Ectodermal cell (in vitro differentiated cells): ENCODE measurements around the gene SLC2A6.

Experiments used
- H3K27ac ChIP-seq: 2 replicates; pipeline ENCODE4 v1.7.0; 2013; ENCODE audit warnings: mild to moderate bottlenecking, low read depth, low read length; ENCODE audit not compliant: insufficient read depth, poor library complexity, severe bottlenecking
- H3K27me3 ChIP-seq: 2 replicates; pipeline ENCODE4 v1.7.0; 2013; ENCODE audit warnings: mild to moderate bottlenecking, low read length; ENCODE audit not compliant: insufficient read depth, control insufficient read depth, poor library complexity, severe bottlenecking
- H3K36me3 ChIP-seq: one replicate; pipeline ENCODE4 v1.7.0; 2013; ENCODE audit warnings: low read length; ENCODE audit not compliant: control insufficient read depth, insufficient read depth
- H3K4me1 ChIP-seq: one replicate; pipeline ENCODE4 v1.7.0; 2013; ENCODE audit warnings: low read length; ENCODE audit not compliant: control insufficient read depth, insufficient read depth
- H3K4me3 ChIP-seq: 2 replicates; pipeline ENCODE4 v1.7.0; 2013; ENCODE audit warnings: low read depth, low read length, control low read depth; ENCODE audit not compliant: insufficient read depth
- H3K9me3 ChIP-seq: 2 replicates; pipeline ENCODE4 v1.7.0; 2013; ENCODE audit warnings: mild to moderate bottlenecking, low read length, moderate library complexity; ENCODE audit not compliant: control insufficient read depth
- WGBS, 2 experiments: methylation state at CpG; one replicate each; pipeline ENCODE4 v1.1.7; 2013; ENCODE audit warnings: missing lambda C conversion rate in 2 of 2; 5-methylcytosine and 5-hydroxymethylcytosine counted together

The SLC2A6 gene

DNA sequence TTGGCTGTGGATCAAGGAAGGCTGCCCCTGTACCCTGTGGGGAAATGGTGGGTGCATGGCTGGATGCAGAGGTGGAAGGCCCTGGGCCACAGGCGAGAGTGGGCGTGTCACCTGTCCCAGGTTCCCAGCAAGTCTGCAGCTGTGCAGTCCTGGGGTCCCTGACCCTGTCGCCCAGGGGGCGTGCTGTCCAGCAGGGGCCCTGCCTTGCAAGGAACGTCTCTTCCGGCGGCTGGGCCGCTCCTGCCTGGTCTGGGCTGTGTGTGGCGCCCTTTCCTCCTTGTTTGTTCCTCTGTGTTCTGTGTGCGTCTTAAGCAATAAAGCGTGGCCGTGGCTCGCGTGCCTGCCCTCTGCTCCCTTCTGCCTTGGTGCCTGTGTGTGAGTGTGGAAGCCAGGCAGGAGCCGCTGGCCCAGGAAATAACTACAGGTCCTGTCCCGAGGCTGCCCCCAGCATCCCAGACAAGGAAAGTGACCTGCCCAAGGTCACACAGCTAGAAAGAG is 8.4 kb downstream of the SLC2A6 start:
- WGBS, 2 experiments = 85 to 88% methylated on average over 16 of the region's 16 CpGs
- no peaks in the 10 kb centered on the region for H3K36me3 ChIP-seq
- H3K27ac ChIP-seq = no peak overlapping the region

GRCh38 chr9:133468777-133469421 is 10.0 kb downstream of the SLC2A6 start:
- Histone ChIP-seq H3K9me3 (no peaks in the 10 kb centered on the region), H3K27ac (no peak overlapping the region), H3K27me3 (no peaks in the 10 kb centered on the region), H3K4me3 (no peak overlapping the region), H3K36me3 (no peaks in the 10 kb centered on the region), H3K4me1 (no peaks in the 10 kb centered on the region)
- WGBS, 2 experiments = 92 to 96% methylated on average over 6 of the region's 6 CpGs

More for the DNA sequence above, 8.4 kb downstream of the SLC2A6 start:
- H3K27me3 ChIP-seq = no peaks in the 10 kb centered on the region
- H3K9me3 ChIP-seq = no peaks in the 10 kb centered on the region
- H3K4me3 ChIP-seq = no peak overlapping the region
- no peaks in the 10 kb centered on the region for H3K4me1 ChIP-seq

- H3K4me3 ChIP-seq = no peak overlapping the region
- H3K27ac ChIP-seq = no peak overlapping the region
- no peaks in the 10 kb centered on the region for H3K36me3 ChIP-seq
- H3K9me3 ChIP-seq = no peaks in the 10 kb centered on the region
- H3K27me3 ChIP-seq = no peaks in the 10 kb centered on the region
- 93 to 94% methylated on average over 11 of the region's 11 CpGs for WGBS, 2 experiments
- no peaks in the 10 kb centered on the region for H3K4me1 ChIP-seq
Observed at GRCh38 chr9:133468374-133468773, 10.5 kb downstream of the SLC2A6 start.

DNA sequence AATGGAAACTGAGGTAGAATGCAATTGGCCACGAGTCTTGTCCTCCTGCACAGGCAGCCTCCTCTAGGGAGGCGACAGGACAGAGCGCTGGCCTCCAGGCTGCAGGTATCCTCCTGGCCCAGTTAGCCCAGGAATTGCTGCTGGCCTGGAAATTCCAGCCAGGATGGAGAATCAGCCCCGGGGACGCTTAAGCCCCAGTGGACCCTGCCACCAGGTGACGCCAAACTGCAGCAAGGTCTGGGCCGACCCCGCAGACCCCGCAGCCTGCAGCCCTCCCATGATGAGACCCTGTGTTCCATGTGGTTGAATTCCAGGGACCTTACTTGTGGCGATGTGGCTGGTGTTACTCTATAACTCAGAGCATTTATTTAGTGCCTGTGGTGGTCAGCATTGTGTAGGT is 11.8 kb downstream of the SLC2A6 start:
- Histone ChIP-seq H3K4me3 (no peak overlapping the region), H3K27ac (no peak overlapping the region), H3K4me1 (no peaks in the 10 kb centered on the region), H3K36me3 (no peaks in the 10 kb centered on the region), H3K27me3 (no peaks in the 10 kb centered on the region), H3K9me3 (no peaks in the 10 kb centered on the region)
- 88 to 90% methylated on average over 10 of the region's 10 CpGs for WGBS, 2 experiments

GRCh38 chr9:133465984-133466383 is 12.9 kb downstream of the SLC2A6 start:
- H3K9me3 ChIP-seq = no peaks in the 10 kb centered on the region
- no peak overlapping the region for H3K27ac ChIP-seq
- WGBS, 2 experiments = 96 to 98% methylated on average over 6 of the region's 6 CpGs
- peaks cover 5% of the 10 kb centered on the region for H3K4me1 ChIP-seq
- H3K4me3 ChIP-seq = no peak overlapping the region
- H3K27me3 ChIP-seq = no peaks in the 10 kb centered on the region
- H3K36me3 ChIP-seq = no peaks in the 10 kb centered on the region

DNA sequence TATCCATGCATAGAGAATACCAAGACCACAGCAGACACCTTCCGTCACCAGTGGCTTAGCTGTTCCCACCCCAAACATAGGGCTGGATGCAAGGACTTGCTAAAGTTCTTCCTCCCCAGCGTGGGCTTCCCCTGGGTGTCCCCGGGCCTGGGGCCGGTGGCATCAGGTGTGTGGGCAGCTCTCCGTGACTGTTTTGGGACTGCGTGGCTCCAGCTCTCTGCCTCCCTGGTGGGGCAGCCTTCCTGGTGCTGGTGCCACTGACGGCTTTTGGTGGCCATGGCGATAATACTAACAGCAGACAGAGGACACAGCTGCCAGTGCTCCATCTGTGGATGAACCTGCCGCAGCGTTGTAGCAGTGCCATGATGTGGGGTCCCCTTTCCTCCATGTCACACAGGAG is 14.3 kb downstream of the SLC2A6 start:
- H3K36me3 ChIP-seq = no peaks in the 10 kb centered on the region
- no peaks in the 10 kb centered on the region for H3K27me3 ChIP-seq
- H3K27ac ChIP-seq = no peak overlapping the region
- H3K4me1 ChIP-seq = peaks cover 9% of the 10 kb centered on the region
- no peaks in the 10 kb centered on the region for H3K9me3 ChIP-seq
- WGBS, 2 experiments = 95 to 96% methylated on average over 10 of the region's 10 CpGs
- no peak overlapping the region for H3K4me3 ChIP-seq

- Histone ChIP-seq H3K27ac (no peak overlapping the region), H3K4me3 (no peak overlapping the region), H3K27me3 (no peaks in the 10 kb centered on the region), H3K36me3 (no peaks in the 10 kb centered on the region), H3K4me1 (peaks cover 9% of the 10 kb centered on the region), H3K9me3 (no peaks in the 10 kb centered on the region)
- WGBS, 2 experiments = 94 to 95% methylated on average over 24 of the region's 24 CpGs
Observed at GRCh38 chr9:133463864-133464615, 14.9 kb downstream of the SLC2A6 start.

DNA sequence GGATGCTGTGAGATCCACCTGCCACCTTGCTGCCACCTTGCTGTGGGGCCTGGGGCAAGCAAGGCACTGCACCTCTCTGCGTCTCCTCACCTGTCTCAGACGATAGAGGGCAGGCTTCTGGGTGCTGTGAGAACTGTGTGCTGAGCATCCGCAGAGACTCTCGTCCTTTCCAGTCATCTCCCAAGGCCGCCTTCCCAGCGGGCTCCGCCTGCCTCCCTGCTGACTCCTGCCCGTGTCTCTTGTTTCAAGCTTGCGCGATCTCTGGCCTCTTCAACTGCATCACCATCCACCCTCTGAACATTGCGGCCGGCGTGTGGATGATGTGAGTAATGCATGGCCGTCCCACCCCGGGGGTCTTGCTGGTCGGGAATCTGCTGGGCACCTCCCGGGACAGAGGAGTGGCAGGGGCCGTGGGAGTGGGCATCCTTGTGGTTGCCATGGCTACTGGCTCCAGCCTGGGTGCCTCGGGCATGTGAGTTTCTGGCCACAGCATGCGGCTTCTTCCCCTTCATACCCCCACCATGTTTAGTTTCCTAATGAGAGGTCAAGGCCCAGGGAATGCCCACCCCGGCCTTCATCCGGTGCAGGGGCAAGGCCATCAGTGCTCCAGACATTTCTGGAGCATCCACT is 15.6 kb downstream of the SLC2A6 start:
- no peaks in the 10 kb centered on the region for H3K9me3 ChIP-seq
- no peaks in the 10 kb centered on the region for H3K27me3 ChIP-seq
- no peak overlapping the region for H3K27ac ChIP-seq
- H3K4me1 ChIP-seq = peaks cover 9% of the 10 kb centered on the region
- H3K4me3 ChIP-seq = no peak overlapping the region
- WGBS, 2 experiments = 88% methylated on average over 22 of the region's 22 CpGs
- H3K36me3 ChIP-seq = no peaks in the 10 kb centered on the region

GRCh38 chr9:133461975-133462374 is 16.9 kb downstream of the SLC2A6 start:
- H3K27ac ChIP-seq = no peak overlapping the region

More at GRCh38 chr9:133461975-133462374, 16.9 kb downstream of the SLC2A6 start:
- Histone ChIP-seq H3K36me3 (no peaks in the 10 kb centered on the region), H3K4me1 (peaks cover 9% of the 10 kb centered on the region), H3K9me3 (no peaks in the 10 kb centered on the region), H3K27me3 (no peaks in the 10 kb centered on the region), H3K4me3 (no peak overlapping the region)
- WGBS, 2 experiments = 89 to 90% methylated on average over 4 of the region's 4 CpGs
